ENCODE data around the gene TIMM13. TPM values are rescaled to one million over a fixed set of nuclear protein-coding genes. Genes with fewer than 3 reads are reported as not detected.

The TIMM13 gene
- total and polyA plus RNA-seq, 4 donors: 20.5 to 122 (median 106) TPM

DNA sequence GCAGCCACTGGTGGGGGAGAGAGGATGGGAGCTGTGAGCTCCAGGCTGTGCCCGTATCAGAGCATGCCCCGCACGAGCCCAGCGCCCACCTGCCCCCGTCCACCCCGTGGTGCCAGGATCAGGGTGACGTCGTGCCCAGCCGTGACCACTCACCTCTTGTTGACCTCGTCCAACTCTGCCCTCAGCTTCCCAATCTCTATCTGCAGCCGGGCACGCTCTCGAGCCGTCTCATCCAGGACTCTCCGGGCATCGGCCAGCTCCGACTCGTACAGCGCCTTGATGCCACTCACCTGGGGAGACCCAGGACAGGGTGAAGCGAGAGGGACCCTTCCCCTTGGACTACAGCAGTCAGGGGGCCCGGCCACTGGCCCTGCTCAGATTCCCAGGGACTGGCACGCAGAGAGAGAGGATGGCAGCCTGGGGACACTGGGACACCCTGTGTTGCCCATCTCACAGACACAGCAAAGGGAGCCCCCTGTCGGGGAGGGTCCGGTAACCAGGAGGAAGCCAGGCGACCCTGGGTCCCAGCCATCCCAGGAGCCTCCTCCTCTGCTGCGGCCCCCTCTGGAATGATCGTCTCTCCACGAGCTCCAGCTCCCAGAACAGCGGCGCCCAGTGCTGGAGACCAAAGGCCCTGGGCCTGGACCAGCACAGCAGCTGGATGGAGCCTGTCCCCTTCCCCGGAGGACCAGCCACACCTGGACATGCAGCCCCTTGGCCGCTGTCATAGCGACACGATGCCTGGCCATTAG is 17.0 kb upstream of the TIMM13 start:
- Histone ChIP-seq H3K9me3 (ENCODE audit: control insufficient read depth, insufficient read depth, low read length) (no peaks in the 10 kb centered on the region), H3K27ac (ENCODE audit: low read depth, low read length) (no peak overlapping the region), H3K4me1 (ENCODE audit: control insufficient read depth, insufficient read depth, low read length) (no peaks in the 10 kb centered on the region), H3K27me3 (ENCODE audit: control insufficient read depth, insufficient read depth, low read length) (no peaks in the 10 kb centered on the region), H3K36me3 (ENCODE audit: control insufficient read depth, insufficient read depth, low read length) (peaks cover 85% of the 10 kb centered on the region), H3K4me3 (ENCODE audit: low read depth, low read length) (no peak overlapping the region)
- no peak for DNase-seq (ENCODE audit: low read depth in 4 of 6, low spot score in 6 of 6)
- WGBS (ENCODE audit: insufficient coverage): 88% methylated on average over 34 of the region's 34 CpGs

DNA sequence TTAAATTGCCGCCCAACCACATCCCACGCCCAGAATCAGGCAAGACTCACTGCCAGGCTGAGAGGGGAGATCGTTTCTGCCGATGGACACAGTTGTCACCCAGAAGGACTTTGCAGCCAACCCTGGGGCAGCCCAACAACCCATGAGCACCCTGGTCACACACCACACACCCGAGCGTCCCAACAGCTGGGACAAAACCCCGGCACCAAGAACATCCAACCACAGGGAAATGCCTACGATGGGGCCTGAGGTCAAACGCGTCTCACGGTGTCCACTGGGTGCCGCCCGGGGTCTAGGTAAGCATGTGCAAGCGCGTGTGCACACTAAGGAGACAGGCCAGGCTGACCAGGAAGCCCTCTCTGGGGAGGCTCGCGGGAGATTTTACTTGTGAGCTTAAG is 16.4 kb upstream of the TIMM13 start:
- H3K27ac ChIP-seq (ENCODE audit: low read depth, low read length): no peak overlapping the region
- WGBS (ENCODE audit: insufficient coverage): 92% methylated on average over 17 of the region's 17 CpGs
- no peak overlapping the region for H3K4me3 ChIP-seq (ENCODE audit: low read depth, low read length)
- no peaks in the 10 kb centered on the region for H3K9me3 ChIP-seq (ENCODE audit: control insufficient read depth, insufficient read depth, low read length)
- H3K4me1 ChIP-seq (ENCODE audit: control insufficient read depth, insufficient read depth, low read length): no peaks in the 10 kb centered on the region
- H3K27me3 ChIP-seq (ENCODE audit: control insufficient read depth, insufficient read depth, low read length): no peaks in the 10 kb centered on the region
- no peak for DNase-seq (ENCODE audit: low read depth in 4 of 6, low spot score in 6 of 6)
- H3K36me3 ChIP-seq (ENCODE audit: control insufficient read depth, insufficient read depth, low read length): peaks cover 82% of the 10 kb centered on the region

DNA sequence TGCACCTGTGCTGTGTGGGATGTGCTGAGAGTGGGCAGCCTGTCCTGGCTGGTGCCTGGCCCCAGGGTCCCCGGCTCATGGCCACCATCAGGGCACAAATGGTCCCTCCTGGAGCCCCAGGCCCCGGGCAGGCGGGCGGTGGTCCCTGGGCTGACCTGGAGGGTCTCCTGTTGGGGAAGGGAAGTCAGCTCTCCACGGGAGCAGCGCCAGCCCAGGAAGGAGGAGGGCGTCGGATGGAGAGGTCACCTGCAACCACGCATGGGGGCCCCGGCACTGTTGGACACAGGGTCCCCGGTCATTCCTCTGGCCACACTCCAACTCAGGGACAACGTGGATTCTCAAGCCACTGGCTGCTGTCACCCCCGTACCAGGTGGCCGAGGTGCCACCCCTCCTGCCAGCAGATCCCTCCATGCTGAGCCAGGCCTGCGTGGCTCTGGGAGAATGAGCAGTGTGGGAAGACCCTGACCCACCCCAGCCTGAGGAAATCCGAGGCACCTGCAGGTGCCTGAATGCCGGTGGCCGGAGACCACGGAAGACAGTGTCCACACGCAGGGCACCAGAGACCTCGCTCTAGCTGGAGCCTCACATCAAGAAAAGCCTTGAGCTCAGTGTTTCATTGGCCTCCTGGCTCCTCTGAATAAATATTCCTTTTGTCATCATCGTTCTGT is 15.9 kb upstream of the TIMM13 start:
- Histone ChIP-seq H3K4me3 (ENCODE audit: low read depth, low read length) (no peak overlapping the region), H3K27ac (ENCODE audit: low read depth, low read length) (no peak overlapping the region), H3K4me1 (ENCODE audit: control insufficient read depth, insufficient read depth, low read length) (no peaks in the 10 kb centered on the region), H3K9me3 (ENCODE audit: control insufficient read depth, insufficient read depth, low read length) (no peaks in the 10 kb centered on the region), H3K27me3 (ENCODE audit: control insufficient read depth, insufficient read depth, low read length) (no peaks in the 10 kb centered on the region), H3K36me3 (ENCODE audit: control insufficient read depth, insufficient read depth, low read length) (peaks cover 83% of the 10 kb centered on the region)
- 94% methylated on average over 21 of the region's 22 CpGs for WGBS (ENCODE audit: insufficient coverage)
- DNase-seq (ENCODE audit: low read depth in 4 of 6, low spot score in 6 of 6): no peak

DNA sequence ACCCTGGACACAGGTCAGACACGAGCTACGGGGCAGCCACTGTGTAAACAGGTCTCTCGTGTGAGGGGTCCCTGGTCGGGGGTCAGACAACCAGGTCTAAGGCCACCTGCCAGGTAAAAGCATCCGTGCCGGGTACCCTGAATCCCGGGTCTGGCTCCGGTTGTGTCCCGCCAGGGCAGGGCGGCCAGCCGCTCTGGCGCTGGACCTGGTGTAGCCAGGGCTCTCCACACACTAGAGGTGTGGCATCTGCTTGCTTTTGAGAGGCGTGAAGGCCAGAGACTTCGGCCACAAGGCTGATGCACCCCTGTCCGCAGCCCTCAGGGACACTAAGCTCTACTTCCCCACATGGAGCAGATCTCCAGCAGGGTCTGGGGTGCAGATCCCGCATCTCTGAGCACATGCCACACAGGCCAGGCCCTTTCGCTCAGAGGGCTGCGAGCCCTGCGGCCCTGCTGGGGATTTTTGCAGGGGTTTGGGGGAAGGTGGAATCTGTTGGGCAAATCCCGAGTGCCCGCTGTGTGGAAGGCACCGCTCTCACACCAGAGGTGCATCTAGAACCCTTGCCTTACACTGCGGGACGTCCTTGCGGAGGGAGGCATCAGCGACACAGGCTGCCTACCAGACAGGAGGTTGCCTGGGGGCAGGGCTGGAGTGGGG is 13.8 kb upstream of the TIMM13 start:
- Histone ChIP-seq H3K4me3 (ENCODE audit: low read depth, low read length) (no peak overlapping the region), H3K27me3 (ENCODE audit: control insufficient read depth, insufficient read depth, low read length) (no peaks in the 10 kb centered on the region), H3K36me3 (ENCODE audit: control insufficient read depth, insufficient read depth, low read length) (peaks cover 84% of the 10 kb centered on the region), H3K27ac (ENCODE audit: low read depth, low read length) (no peak overlapping the region), H3K4me1 (ENCODE audit: control insufficient read depth, insufficient read depth, low read length) (no peaks in the 10 kb centered on the region), H3K9me3 (ENCODE audit: control insufficient read depth, insufficient read depth, low read length) (no peaks in the 10 kb centered on the region)
- no peak for DNase-seq (ENCODE audit: low read depth in 4 of 6, low spot score in 6 of 6)
- 98% methylated on average over 26 of the region's 26 CpGs for WGBS (ENCODE audit: insufficient coverage)

DNA sequence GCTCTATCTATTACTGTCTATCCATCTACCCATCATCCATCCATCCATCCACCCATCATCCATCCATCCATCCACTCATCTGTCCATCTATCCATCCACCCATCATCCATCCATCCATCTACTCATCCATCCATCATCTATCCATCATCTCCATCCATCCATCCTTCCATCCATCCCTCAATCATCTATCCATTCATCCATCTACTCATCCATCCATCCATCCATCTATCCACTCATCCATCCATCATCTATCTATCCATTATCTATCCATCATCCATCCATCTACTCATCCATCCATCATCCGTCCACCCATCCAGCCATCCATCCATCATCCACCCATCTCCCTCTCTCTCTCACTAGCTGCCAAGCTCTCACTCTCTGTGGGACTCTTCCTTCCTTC is 13.1 kb upstream of the TIMM13 start:
- no peaks in the 10 kb centered on the region for H3K4me1 ChIP-seq (ENCODE audit: control insufficient read depth, insufficient read depth, low read length)
- no peak for DNase-seq (ENCODE audit: low read depth in 4 of 6, low spot score in 6 of 6)
- peaks cover 85% of the 10 kb centered on the region for H3K36me3 ChIP-seq (ENCODE audit: control insufficient read depth, insufficient read depth, low read length)
- H3K4me3 ChIP-seq (ENCODE audit: low read depth, low read length): no peak overlapping the region
- no peak overlapping the region for H3K27ac ChIP-seq (ENCODE audit: low read depth, low read length)
- no peaks in the 10 kb centered on the region for H3K27me3 ChIP-seq (ENCODE audit: control insufficient read depth, insufficient read depth, low read length)
- 100% methylated on average over 1 of the region's 1 CpG for WGBS (ENCODE audit: insufficient coverage)
- H3K9me3 ChIP-seq (ENCODE audit: control insufficient read depth, insufficient read depth, low read length): no peaks in the 10 kb centered on the region

DNA sequence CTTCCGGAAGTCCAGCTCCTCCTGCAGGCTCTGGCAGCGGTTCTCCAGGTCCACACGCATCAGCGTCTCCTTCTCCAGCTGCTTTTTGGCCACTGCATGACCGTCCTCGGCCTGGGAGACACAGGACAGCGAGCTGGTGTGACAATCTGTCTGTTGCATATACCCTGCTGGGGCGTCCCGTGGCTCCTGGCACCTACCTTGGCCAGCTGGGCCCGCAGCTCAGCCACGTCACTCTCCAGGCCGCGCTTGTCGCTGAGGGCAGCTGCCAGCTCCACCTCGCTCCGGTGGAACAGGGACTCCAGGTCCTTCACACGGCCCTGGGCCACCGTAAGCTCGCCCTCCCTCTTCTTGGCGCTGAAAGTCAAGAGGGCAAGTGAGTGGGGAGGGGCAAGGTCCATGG is 10.8 kb upstream of the TIMM13 start:
- DNase-seq (ENCODE audit: low read depth in 4 of 6, low spot score in 6 of 6): no peak

DNA sequence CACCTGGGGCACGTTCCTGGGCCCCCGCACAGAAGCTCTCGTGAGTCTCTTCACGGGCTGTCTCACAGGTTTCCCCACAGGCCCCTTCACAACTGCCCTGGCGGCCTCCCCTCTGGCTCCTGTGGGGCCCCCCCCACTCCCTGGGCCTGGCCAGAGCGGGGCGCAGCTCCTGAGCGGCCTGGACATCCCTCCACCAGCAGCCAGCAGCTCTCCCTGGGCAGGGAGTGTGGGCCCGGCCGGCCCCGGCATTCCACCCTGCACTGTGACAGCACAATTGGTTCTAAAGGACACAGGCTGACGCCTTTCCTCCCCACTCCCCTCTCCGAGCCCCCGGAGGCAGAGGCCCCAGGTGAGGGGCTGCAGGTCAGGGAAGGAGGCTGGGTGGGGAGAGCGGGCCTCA is 9.5 kb upstream of the TIMM13 start:
- Histone ChIP-seq H3K9me3 (ENCODE audit: control insufficient read depth, insufficient read depth, low read length) (no peaks in the 10 kb centered on the region), H3K36me3 (ENCODE audit: control insufficient read depth, insufficient read depth, low read length) (peaks cover 83% of the 10 kb centered on the region), H3K27ac (ENCODE audit: low read depth, low read length) (no peak overlapping the region), H3K4me3 (ENCODE audit: low read depth, low read length) (no peak overlapping the region), H3K4me1 (ENCODE audit: control insufficient read depth, insufficient read depth, low read length) (no peaks in the 10 kb centered on the region), H3K27me3 (ENCODE audit: control insufficient read depth, insufficient read depth, low read length) (no peaks in the 10 kb centered on the region)
- no peak for DNase-seq (ENCODE audit: low read depth in 4 of 6, low spot score in 6 of 6)
- 93% methylated on average over 14 of the region's 15 CpGs for WGBS (ENCODE audit: insufficient coverage)

More for the DNA sequence above, 10.8 kb upstream of the TIMM13 start:
- Histone ChIP-seq H3K36me3 (ENCODE audit: control insufficient read depth, insufficient read depth, low read length) (peaks cover 84% of the 10 kb centered on the region), H3K27ac (ENCODE audit: low read depth, low read length) (no peak overlapping the region), H3K9me3 (ENCODE audit: control insufficient read depth, insufficient read depth, low read length) (no peaks in the 10 kb centered on the region), H3K27me3 (ENCODE audit: control insufficient read depth, insufficient read depth, low read length) (no peaks in the 10 kb centered on the region), H3K4me1 (ENCODE audit: control insufficient read depth, insufficient read depth, low read length) (no peaks in the 10 kb centered on the region), H3K4me3 (ENCODE audit: low read depth, low read length) (no peak overlapping the region)
- 91% methylated on average over 20 of the region's 20 CpGs for WGBS (ENCODE audit: insufficient coverage)

DNA sequence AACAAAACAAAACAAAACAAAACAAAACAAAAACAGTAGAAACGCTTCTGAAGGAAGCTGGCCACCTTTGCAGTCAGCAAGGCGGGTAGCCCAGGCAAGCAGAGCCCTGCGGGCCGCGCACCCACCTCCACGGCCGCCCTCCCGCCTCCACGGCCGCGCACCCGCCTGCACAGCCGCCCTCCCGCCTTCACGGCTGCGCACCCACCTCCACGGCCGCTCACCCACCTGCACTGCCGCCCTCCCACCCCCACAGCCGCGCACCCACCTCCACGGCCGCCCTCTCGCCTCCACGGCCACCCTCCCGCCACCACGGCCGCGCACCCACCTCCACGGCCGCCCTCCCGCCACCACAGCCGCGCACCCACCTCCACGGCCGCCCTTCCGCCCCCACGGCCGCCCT is 9.0 kb upstream of the TIMM13 start:
- Histone ChIP-seq H3K36me3 (ENCODE audit: control insufficient read depth, insufficient read depth, low read length) (peaks cover 83% of the 10 kb centered on the region), H3K9me3 (ENCODE audit: control insufficient read depth, insufficient read depth, low read length) (no peaks in the 10 kb centered on the region), H3K4me3 (ENCODE audit: low read depth, low read length) (no peak overlapping the region), H3K4me1 (ENCODE audit: control insufficient read depth, insufficient read depth, low read length) (no peaks in the 10 kb centered on the region), H3K27me3 (ENCODE audit: control insufficient read depth, insufficient read depth, low read length) (no peaks in the 10 kb centered on the region), H3K27ac (ENCODE audit: low read depth, low read length) (no peak overlapping the region)
- DNase-seq (ENCODE audit: low read depth in 4 of 6, low spot score in 6 of 6): no peak
- 95% methylated on average over 19 of the region's 39 CpGs for WGBS (ENCODE audit: insufficient coverage)

DNA sequence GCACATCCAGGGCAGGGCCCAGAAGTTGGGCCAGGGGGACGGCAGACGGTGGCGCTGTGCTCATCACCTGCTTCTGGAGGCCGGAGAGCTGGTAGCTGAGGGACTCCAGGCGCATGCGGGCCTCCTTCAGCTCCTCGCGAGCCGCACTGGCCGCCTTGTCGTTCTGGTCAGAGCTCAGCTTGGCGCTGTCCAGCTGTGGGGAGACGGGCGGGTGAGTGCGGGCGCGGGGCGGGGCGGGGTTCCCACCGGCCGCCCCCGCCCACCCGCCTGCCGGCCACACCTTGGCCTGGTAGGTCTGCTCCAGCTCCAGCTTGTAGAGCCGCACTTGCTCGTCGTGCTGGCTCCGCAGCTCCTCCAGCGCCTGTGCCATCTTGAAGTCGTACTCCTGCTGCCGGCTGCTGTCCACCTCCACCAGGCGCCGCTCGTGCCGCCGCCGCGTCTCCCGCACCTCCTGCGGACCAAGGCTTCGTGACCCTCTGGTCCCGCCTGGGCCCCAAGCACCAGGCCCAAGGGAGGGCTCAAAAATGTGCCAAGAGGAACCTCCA is 7.4 kb upstream of the TIMM13 start:
- Histone ChIP-seq H3K27me3 (ENCODE audit: control insufficient read depth, insufficient read depth, low read length) (no peaks in the 10 kb centered on the region), H3K27ac (ENCODE audit: low read depth, low read length) (no peak overlapping the region), H3K36me3 (ENCODE audit: control insufficient read depth, insufficient read depth, low read length) (peaks cover 86% of the 10 kb centered on the region), H3K4me1 (ENCODE audit: control insufficient read depth, insufficient read depth, low read length) (no peaks in the 10 kb centered on the region), H3K9me3 (ENCODE audit: control insufficient read depth, insufficient read depth, low read length) (no peaks in the 10 kb centered on the region), H3K4me3 (ENCODE audit: low read depth, low read length) (no peak overlapping the region)
- DNase-seq (ENCODE audit: low read depth in 4 of 6, low spot score in 6 of 6): no peak
- 96% methylated on average over 42 of the region's 42 CpGs for WGBS (ENCODE audit: insufficient coverage)

Data from spinal cord (tissue), 10 donors.